Measurements from ENCODE around the gene TENM3.

Gene TENM3

DNA sequence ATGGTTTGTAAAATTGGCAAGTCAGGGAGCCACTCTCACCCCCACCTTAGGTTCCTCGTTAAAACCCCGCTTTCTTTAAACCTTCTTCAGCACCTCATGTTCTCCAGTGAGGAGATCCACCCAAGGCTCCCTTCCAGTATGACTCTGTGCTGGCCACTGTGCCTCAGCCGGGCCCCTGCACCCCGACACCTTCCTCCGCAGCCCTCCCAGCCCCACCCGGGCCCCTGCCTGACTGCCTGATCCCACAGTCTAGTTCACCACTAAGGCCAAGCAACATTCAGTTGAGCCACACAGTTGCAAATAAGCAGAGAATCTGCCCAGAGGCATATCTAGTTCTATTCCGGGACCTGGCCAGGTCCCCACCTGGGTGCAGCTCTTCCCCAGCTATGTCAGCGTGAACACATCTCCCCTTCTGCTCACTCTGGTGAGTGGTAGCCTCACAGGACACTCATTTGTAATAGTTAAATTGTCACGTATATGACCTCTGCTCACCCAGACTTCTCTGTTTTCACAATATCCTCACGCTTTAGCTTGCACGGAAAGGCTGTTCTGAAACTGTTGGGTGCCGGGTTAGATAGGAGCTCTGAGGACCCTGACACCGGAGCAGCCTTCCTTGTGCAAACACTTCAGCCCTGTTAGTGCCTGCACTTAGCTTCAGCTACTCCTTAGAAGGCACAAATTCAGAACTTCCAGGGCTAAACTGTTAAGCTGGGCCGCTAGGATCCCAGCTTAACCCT is 527.2 kb downstream of the TENM3 start:
- Histone ChIP-seq H3K4me2 (ENCODE audit: low read depth, low read length, poor library complexity, severe bottlenecking) (no peak overlapping the region), H3K27me3 (ENCODE audit: low read length) (no peaks in the 10 kb centered on the region), H3K79me2 (ENCODE audit: insufficient read depth, low read length) (no peaks in the 10 kb centered on the region), H4K20me1 (ENCODE audit: low read depth, low read length) (no peaks in the 10 kb centered on the region), H2AFZ (ENCODE audit: low read depth, low read length, severe bottlenecking) (no peak overlapping the region), H3K36me3 (ENCODE audit: low read length) (no peaks in the 10 kb centered on the region), H3F3A (ENCODE audit: insufficient read depth) (no peaks in the 10 kb centered on the region), H3K9me3 (ENCODE audit: insufficient read depth, low read length) (no peaks in the 10 kb centered on the region), H3K4me3 (ENCODE audit: insufficient read depth, low read length, poor library complexity, severe bottlenecking) (no peak overlapping the region), H3K27ac (ENCODE audit: low read depth, low read length) (no peak overlapping the region), H3K9ac (ENCODE audit: low read length) (no peak overlapping the region), H3K9me2 (replicated peaks; ENCODE audit: insufficient read depth, low read length) (no peaks in the 10 kb centered on the region)
- TF ChIP-seq, protein P1, sequence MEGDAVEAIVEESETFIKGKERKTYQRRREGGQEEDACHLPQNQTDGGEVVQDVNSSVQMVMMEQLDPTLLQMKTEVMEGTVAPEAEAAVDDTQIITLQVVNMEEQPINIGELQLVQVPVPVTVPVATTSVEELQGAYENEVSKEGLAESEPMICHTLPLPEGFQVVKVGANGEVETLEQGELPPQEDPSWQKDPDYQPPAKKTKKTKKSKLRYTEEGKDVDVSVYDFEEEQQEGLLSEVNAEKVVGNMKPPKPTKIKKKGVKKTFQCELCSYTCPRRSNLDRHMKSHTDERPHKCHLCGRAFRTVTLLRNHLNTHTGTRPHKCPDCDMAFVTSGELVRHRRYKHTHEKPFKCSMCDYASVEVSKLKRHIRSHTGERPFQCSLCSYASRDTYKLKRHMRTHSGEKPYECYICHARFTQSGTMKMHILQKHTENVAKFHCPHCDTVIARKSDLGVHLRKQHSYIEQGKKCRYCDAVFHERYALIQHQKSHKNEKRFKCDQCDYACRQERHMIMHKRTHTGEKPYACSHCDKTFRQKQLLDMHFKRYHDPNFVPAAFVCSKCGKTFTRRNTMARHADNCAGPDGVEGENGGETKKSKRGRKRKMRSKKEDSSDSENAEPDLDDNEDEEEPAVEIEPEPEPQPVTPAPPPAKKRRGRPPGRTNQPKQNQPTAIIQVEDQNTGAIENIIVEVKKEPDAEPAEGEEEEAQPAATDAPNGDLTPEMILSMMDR (IDR thresholded peaks at IDR 0.05; ENCODE audit: insufficient read depth, low read length, poor library complexity, severe bottlenecking): no peak
- TF ChIP-seq EZH2phosphoT487 (conservative IDR thresholded peaks at IDR 0.05; ENCODE audit: low read length): no peak

DNA sequence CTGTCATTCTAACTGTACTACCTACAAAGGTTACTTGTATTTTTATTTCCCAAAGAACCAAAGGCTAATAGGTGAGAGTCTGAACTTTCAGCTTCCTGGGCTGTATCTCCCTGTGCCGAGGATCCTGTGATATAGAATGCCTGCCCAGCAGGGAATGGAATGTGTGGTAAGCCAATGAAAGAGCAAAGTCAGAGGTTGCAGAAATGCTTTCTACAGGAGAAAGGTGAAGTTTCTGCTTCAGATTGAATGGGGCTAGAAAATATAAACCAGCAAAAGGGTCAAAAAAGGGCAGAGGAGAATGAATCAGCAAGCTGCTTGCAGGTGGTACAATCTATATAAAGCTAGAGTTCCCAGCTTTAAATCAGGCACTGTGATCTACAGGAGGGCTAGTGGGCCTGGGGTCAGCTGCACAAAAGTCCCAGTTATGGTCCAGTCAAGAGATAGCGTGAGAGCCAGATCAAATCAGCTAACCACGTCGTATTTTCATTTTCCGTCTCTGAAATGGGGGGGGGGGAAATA is 527.9 kb downstream of the TENM3 start:
- no peaks in the 10 kb centered on the region for H3F3A ChIP-seq (ENCODE audit: insufficient read depth)
- no peak overlapping the region for H2AFZ ChIP-seq (ENCODE audit: low read depth, low read length, severe bottlenecking)
- H3K4me3 ChIP-seq (ENCODE audit: insufficient read depth, low read length, poor library complexity, severe bottlenecking): no peak overlapping the region
- no peak overlapping the region for H3K9ac ChIP-seq (ENCODE audit: low read length)
- no peaks in the 10 kb centered on the region for H3K9me2 ChIP-seq (replicated peaks; ENCODE audit: insufficient read depth, low read length)
- H3K27ac ChIP-seq (ENCODE audit: low read depth, low read length): no peak overlapping the region
- no peaks in the 10 kb centered on the region for H3K9me3 ChIP-seq (ENCODE audit: insufficient read depth, low read length)
- TF ChIP-seq, protein P1 (IDR thresholded peaks at IDR 0.05; ENCODE audit: insufficient read depth, low read length, poor library complexity, severe bottlenecking): no peak
- TF ChIP-seq EZH2phosphoT487 (conservative IDR thresholded peaks at IDR 0.05; ENCODE audit: low read length): no peak
- no peaks in the 10 kb centered on the region for H3K36me3 ChIP-seq (ENCODE audit: low read length)
- no peaks in the 10 kb centered on the region for H3K79me2 ChIP-seq (ENCODE audit: insufficient read depth, low read length)
- H3K4me2 ChIP-seq (ENCODE audit: low read depth, low read length, poor library complexity, severe bottlenecking): no peak overlapping the region
- H3K27me3 ChIP-seq (ENCODE audit: low read length): no peaks in the 10 kb centered on the region
- H4K20me1 ChIP-seq (ENCODE audit: low read depth, low read length): no peaks in the 10 kb centered on the region

- Histone ChIP-seq H3K36me3 (ENCODE audit: low read length) (no peaks in the 10 kb centered on the region), H3K9me3 (ENCODE audit: insufficient read depth, low read length) (no peaks in the 10 kb centered on the region), H2AFZ (ENCODE audit: low read depth, low read length, severe bottlenecking) (no peak overlapping the region), H3K27me3 (ENCODE audit: low read length) (no peaks in the 10 kb centered on the region), H3K9ac (ENCODE audit: low read length) (no peak overlapping the region), H3K79me2 (ENCODE audit: insufficient read depth, low read length) (no peaks in the 10 kb centered on the region), H3K27ac (ENCODE audit: low read depth, low read length) (no peak overlapping the region), H3K9me2 (replicated peaks; ENCODE audit: insufficient read depth, low read length) (no peaks in the 10 kb centered on the region), H3K4me3 (ENCODE audit: insufficient read depth, low read length, poor library complexity, severe bottlenecking) (no peak overlapping the region), H3F3A (ENCODE audit: insufficient read depth) (no peaks in the 10 kb centered on the region), H3K4me2 (ENCODE audit: low read depth, low read length, poor library complexity, severe bottlenecking) (no peak overlapping the region), H4K20me1 (ENCODE audit: low read depth, low read length) (no peaks in the 10 kb centered on the region)
- no peak for TF ChIP-seq EZH2phosphoT487 (conservative IDR thresholded peaks at IDR 0.05; ENCODE audit: low read length)
- TF ChIP-seq, protein P1 (IDR thresholded peaks at IDR 0.05; ENCODE audit: insufficient read depth, low read length, poor library complexity, severe bottlenecking): no peak
These were observed 531.9 kb downstream of the TENM3 start for GRCh38 chr4:182775075-182775474.
